AG09319 (cell line): ENCODE data around the gene YAP1.

Experiments
- DNase-seq: peaks from one replicate; pipeline ENCODE4 v3.0.0-alpha.2; 2010; ENCODE audit warnings: low read depth; ENCODE audit errors: extremely low read depth
- TF ChIP-seq, protein P1 (sequence below): IDR thresholded peaks from 2 replicates; pipeline ENCODE4 v1.5.1; 2011; ENCODE audit warnings: low read depth, mild to moderate bottlenecking, inconsistent platforms, low read length, moderate library complexity

YAP1 gene

GRCh38 chr11:102079625-102080024, 30.6 kb upstream of the YAP1 start:
- TF ChIP-seq, protein P1, sequence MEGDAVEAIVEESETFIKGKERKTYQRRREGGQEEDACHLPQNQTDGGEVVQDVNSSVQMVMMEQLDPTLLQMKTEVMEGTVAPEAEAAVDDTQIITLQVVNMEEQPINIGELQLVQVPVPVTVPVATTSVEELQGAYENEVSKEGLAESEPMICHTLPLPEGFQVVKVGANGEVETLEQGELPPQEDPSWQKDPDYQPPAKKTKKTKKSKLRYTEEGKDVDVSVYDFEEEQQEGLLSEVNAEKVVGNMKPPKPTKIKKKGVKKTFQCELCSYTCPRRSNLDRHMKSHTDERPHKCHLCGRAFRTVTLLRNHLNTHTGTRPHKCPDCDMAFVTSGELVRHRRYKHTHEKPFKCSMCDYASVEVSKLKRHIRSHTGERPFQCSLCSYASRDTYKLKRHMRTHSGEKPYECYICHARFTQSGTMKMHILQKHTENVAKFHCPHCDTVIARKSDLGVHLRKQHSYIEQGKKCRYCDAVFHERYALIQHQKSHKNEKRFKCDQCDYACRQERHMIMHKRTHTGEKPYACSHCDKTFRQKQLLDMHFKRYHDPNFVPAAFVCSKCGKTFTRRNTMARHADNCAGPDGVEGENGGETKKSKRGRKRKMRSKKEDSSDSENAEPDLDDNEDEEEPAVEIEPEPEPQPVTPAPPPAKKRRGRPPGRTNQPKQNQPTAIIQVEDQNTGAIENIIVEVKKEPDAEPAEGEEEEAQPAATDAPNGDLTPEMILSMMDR: no peak
- no peak for DNase-seq

DNA sequence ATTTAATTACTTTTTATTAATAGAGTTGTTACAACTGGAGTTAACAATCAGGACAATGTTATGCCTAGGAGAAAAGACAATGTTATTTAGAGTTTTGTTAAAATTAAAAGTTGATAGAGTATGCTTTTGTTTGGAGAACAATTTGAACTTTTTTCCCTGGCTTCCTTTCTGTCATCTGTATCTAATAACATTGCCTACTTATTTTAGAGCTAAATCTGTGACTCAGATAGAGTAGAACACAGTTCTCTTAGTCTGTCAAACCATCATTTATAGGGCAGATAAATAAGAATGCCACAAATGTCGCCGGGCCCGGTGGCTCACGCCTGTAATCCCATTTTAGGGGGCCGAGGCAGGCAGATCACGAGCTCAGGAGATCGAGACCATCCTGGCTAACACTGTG, 28.9 kb upstream of the YAP1 start:
- TF ChIP-seq, protein P1: no peak
- DNase-seq: no peak

GRCh38 chr11:102085864-102086551, 24.2 kb upstream of the YAP1 start:
- TF ChIP-seq, protein P1: no peak
- no peak for DNase-seq

GRCh38 chr11:102097186-102097585, 13.1 kb upstream of the YAP1 start:
- no peak for DNase-seq
- TF ChIP-seq, protein P1: no peak

- TF ChIP-seq, protein P1: no peak
- no peak for DNase-seq
These were observed 10.5 kb upstream of the YAP1 start for GRCh38 chr11:102099755-102100154.

DNA sequence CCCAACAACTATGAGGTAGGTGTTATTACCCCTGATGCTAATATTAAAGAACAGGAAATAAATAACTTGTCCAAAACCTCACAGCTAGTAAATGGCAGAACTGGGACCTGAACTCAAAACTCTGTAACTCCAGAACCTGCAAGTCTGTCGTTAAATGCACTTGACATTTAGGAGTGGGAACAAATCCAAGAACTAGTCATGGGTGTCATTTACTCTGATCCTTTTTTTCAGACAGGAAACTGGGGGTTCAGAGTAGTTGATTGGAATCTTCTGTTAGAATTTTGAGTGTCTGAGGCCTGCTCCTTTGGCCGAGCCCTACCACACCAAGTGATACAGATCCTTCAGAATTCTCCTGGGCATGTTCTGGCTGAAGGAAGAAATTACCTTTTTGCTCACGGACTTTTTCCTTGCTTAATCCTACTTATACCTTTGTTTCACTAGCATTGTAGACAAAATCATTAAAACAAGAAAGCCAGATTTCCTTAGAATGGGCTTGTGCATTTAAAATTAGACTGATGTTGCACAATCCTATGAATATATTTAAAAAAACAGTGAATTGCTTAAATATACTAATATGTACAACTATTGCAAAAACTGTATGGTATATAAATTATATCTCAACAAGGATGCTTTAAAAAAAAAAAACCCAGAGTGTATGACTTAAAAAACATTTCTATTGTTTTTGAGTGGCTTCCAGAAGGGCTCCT, 1.4 kb upstream of the YAP1 start:
- DNase-seq: no peak
- TF ChIP-seq, protein P1: no peak

DNA sequence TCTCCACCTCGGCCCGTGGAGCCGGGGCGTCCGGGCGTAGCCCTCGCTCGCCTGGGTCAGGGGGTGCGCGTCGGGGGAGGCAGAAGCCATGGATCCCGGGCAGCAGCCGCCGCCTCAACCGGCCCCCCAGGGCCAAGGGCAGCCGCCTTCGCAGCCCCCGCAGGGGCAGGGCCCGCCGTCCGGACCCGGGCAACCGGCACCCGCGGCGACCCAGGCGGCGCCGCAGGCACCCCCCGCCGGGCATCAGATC, 439 bp downstream of the YAP1 start:
- no peak for DNase-seq
- TF ChIP-seq, protein P1: no peak
